HAP-1 (cell line): ENCODE results near the gene MESD.

ENCODE experiments used
- DNase-seq, 2 experiments: peaks; one replicate each; pipeline ENCODE4 v3.0.0-alpha.2; 2016 to 2020; ENCODE audit warnings: low spot score in 2 of 2
- H3K27me3 ChIP-seq: fragments of 250-450 bp; sonication (Bioruptor Pico); 2 replicates; pipeline ENCODE4 v1.5.1; 2020; ENCODE audit warnings: low read depth, mild to moderate bottlenecking, moderate library complexity
- H3K36me3 ChIP-seq: fragments of 250-450 bp; sonication (Bioruptor Pico); replicated peaks from 2 replicates; pipeline ENCODE4 v1.5.1; 2020; ENCODE audit warnings: mild to moderate bottlenecking
- H3K4me1 ChIP-seq: fragments of 250-450 bp; sonication (Bioruptor Pico); 2 replicates; pipeline ENCODE4 v1.5.1; 2020; ENCODE audit warnings: mild to moderate bottlenecking
- H3K4me3 ChIP-seq: fragments of 250-450 bp; sonication (Bioruptor Pico); 2 replicates; pipeline ENCODE4 v1.5.1; 2020; ENCODE audit warnings: mild to moderate bottlenecking, moderate library complexity
- H3K9me3 ChIP-seq: fragments of 250-450 bp; sonication (Bioruptor Pico); 2 replicates; pipeline ENCODE4 v1.5.1; 2020; ENCODE audit warnings: mild to moderate bottlenecking, moderate library complexity
- in situ Hi-C: fragments of 300-500 bp; cut with MboI; formaldehyde crosslinking; loops from 3 replicates; pipeline ENCODE4 v1.14.3; 2020; ENCODE audit warnings: low sequenced_read_pairs, inconsistent platforms, mixed read lengths

MESD gene

GRCh38 chr15:80942746-80943565 is 46.7 kb downstream of the MESD start:
- DNase-seq = no peak
- no peaks in the 10 kb centered on the region; the same call in 1 of the 2 replicates for H3K36me3 ChIP-seq

GRCh38 chr15:80942266-80942665 is 47.4 kb downstream of the MESD start:
- Histone ChIP-seq H3K27me3 (no peaks in the 10 kb centered on the region), H3K4me3 (no peak overlapping the region), H3K9me3 (no peaks in the 10 kb centered on the region), H3K4me1 (no peaks in the 10 kb centered on the region), H3K36me3 (no peaks in the 10 kb centered on the region; the same call in 1 of the 2 replicates)
- in situ Hi-C loops = no loop called here
- no peak for DNase-seq

More at GRCh38 chr15:80942746-80943565, 46.7 kb downstream of the MESD start:
- no peaks in the 10 kb centered on the region for H3K4me1 ChIP-seq
- in situ Hi-C loops = no loop called here
- no peak overlapping the region for H3K4me3 ChIP-seq
- H3K27me3 ChIP-seq = no peaks in the 10 kb centered on the region
- H3K9me3 ChIP-seq = no peaks in the 10 kb centered on the region

GRCh38 chr15:80940851-80941250 is 48.8 kb downstream of the MESD start:
- no peaks in the 10 kb centered on the region; the same call in 1 of the 2 replicates for H3K36me3 ChIP-seq
- in situ Hi-C loops = no loop called here

GRCh38 chr15:80940331-80940730 is 49.3 kb downstream of the MESD start:
- Histone ChIP-seq H3K4me3 (no peak overlapping the region), H3K4me1 (no peaks in the 10 kb centered on the region), H3K27me3 (no peaks in the 10 kb centered on the region), H3K9me3 (no peaks in the 10 kb centered on the region), H3K36me3 (no peaks in the 10 kb centered on the region; the same call in 1 of the 2 replicates)
- in situ Hi-C loops = no loop called here
- DNase-seq = no peak

More at GRCh38 chr15:80940851-80941250, 48.8 kb downstream of the MESD start:
- Histone ChIP-seq H3K4me1 (no peaks in the 10 kb centered on the region), H3K9me3 (no peaks in the 10 kb centered on the region), H3K4me3 (no peak overlapping the region), H3K27me3 (no peaks in the 10 kb centered on the region)
- DNase-seq = no peak

GRCh38 chr15:80939216-80939615 is 50.4 kb downstream of the MESD start:
- no peaks in the 10 kb centered on the region for H3K27me3 ChIP-seq
- H3K4me1 ChIP-seq = no peaks in the 10 kb centered on the region
- no peaks in the 10 kb centered on the region for H3K36me3 ChIP-seq
- no peaks in the 10 kb centered on the region for H3K9me3 ChIP-seq
- in situ Hi-C loops = no loop called here
- DNase-seq = no peak
- H3K4me3 ChIP-seq = no peak overlapping the region

GRCh38 chr15:80937718-80938117 is 51.9 kb downstream of the MESD start:
- in situ Hi-C loops = no loop called here
- DNase-seq = no peak

GRCh38 chr15:80936288-80937078 is 53.1 kb downstream of the MESD start:
- in situ Hi-C loops = no loop called here

More at GRCh38 chr15:80937718-80938117, 51.9 kb downstream of the MESD start:
- Histone ChIP-seq H3K27me3 (no peaks in the 10 kb centered on the region), H3K4me1 (no peaks in the 10 kb centered on the region), H3K36me3 (no peaks in the 10 kb centered on the region), H3K9me3 (no peaks in the 10 kb centered on the region), H3K4me3 (no peak overlapping the region)

GRCh38 chr15:80934761-80935221 is 54.8 kb downstream of the MESD start:
- DNase-seq = no peak
- Histone ChIP-seq H3K4me3 (no peak overlapping the region), H3K9me3 (no peaks in the 10 kb centered on the region), H3K36me3 (no peaks in the 10 kb centered on the region), H3K4me1 (no peaks in the 10 kb centered on the region), H3K27me3 (no peaks in the 10 kb centered on the region)
- in situ Hi-C loops = no loop called here

More at GRCh38 chr15:80936288-80937078, 53.1 kb downstream of the MESD start:
- Histone ChIP-seq H3K4me1 (no peaks in the 10 kb centered on the region), H3K9me3 (no peaks in the 10 kb centered on the region), H3K4me3 (no peak overlapping the region), H3K36me3 (no peaks in the 10 kb centered on the region), H3K27me3 (no peaks in the 10 kb centered on the region)
- DNase-seq = no peak

GRCh38 chr15:80932989-80933388 is 56.6 kb downstream of the MESD start:
- Histone ChIP-seq H3K9me3 (no peaks in the 10 kb centered on the region), H3K4me1 (no peaks in the 10 kb centered on the region), H3K27me3 (no peaks in the 10 kb centered on the region), H3K36me3 (no peaks in the 10 kb centered on the region), H3K4me3 (no peak overlapping the region)
- no peak for DNase-seq
- in situ Hi-C loops = no loop called here

GRCh38 chr15:80932513-80932815 is 57.2 kb downstream of the MESD start:
- DNase-seq = no peak
- Histone ChIP-seq H3K9me3 (no peaks in the 10 kb centered on the region), H3K27me3 (no peaks in the 10 kb centered on the region), H3K4me3 (no peak overlapping the region), H3K4me1 (no peaks in the 10 kb centered on the region), H3K36me3 (no peaks in the 10 kb centered on the region)
- in situ Hi-C loops = no loop called here

- Histone ChIP-seq H3K9me3 (no peaks in the 10 kb centered on the region), H3K4me1 (no peaks in the 10 kb centered on the region), H3K27me3 (no peaks in the 10 kb centered on the region), H3K4me3 (no peak overlapping the region), H3K36me3 (no peaks in the 10 kb centered on the region)
- in situ Hi-C loops = no loop called here
- DNase-seq = no peak
Observed at GRCh38 chr15:80931721-80932512, 57.7 kb downstream of the MESD start.

GRCh38 chr15:80931191-80931590 is 58.4 kb downstream of the MESD start:
- no peak for DNase-seq
- no peaks in the 10 kb centered on the region for H3K27me3 ChIP-seq
- no peaks in the 10 kb centered on the region for H3K36me3 ChIP-seq
- no peaks in the 10 kb centered on the region for H3K9me3 ChIP-seq
- H3K4me3 ChIP-seq = no peak overlapping the region
- H3K4me1 ChIP-seq = no peaks in the 10 kb centered on the region
- in situ Hi-C loops = no loop called here

GRCh38 chr15:80929689-80930088 is 59.9 kb downstream of the MESD start:
- Histone ChIP-seq H3K27me3 (no peaks in the 10 kb centered on the region), H3K36me3 (no peaks in the 10 kb centered on the region), H3K4me1 (no peaks in the 10 kb centered on the region), H3K9me3 (no peaks in the 10 kb centered on the region), H3K4me3 (no peak overlapping the region)
- in situ Hi-C loops = no loop called here
- no peak for DNase-seq
